Measurements from ENCODE around the gene PHF21B.

DNA sequence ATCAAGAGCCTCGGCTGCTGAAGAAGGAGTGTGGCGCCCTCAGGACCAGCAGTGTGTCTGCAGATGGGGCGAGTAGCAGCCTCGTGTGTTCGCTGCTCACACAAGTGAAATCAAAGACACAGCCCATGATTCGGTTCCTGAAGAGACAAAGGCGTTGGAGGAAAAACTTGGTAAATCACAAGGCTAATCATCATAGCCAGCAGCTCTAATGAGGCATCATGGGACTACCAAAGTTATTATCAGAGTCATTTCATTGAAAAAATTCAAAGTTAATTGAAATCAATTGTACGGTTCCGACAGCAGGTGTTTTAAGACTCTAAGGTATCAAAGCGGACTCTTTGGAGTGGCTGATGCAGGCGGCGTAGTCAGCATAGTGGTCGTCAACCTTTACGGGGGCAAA lies 9.5 kb downstream of the PHF21B start:
- TF ChIP-seq, protein P1, sequence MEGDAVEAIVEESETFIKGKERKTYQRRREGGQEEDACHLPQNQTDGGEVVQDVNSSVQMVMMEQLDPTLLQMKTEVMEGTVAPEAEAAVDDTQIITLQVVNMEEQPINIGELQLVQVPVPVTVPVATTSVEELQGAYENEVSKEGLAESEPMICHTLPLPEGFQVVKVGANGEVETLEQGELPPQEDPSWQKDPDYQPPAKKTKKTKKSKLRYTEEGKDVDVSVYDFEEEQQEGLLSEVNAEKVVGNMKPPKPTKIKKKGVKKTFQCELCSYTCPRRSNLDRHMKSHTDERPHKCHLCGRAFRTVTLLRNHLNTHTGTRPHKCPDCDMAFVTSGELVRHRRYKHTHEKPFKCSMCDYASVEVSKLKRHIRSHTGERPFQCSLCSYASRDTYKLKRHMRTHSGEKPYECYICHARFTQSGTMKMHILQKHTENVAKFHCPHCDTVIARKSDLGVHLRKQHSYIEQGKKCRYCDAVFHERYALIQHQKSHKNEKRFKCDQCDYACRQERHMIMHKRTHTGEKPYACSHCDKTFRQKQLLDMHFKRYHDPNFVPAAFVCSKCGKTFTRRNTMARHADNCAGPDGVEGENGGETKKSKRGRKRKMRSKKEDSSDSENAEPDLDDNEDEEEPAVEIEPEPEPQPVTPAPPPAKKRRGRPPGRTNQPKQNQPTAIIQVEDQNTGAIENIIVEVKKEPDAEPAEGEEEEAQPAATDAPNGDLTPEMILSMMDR (IDR thresholded peaks at IDR 0.05): no peak
- no peak for TF ChIP-seq EP300 (IDR thresholded peaks at IDR 0.05)
- TF ChIP-seq POLR2AphosphoS5 (IDR thresholded peaks at IDR 0.05): no peak
- no peak for TF ChIP-seq POLR2A (IDR thresholded peaks at IDR 0.05)

Data from sigmoid colon (tissue), 4 donors.